SK-N-SH (cell line): ENCODE data around the gene ETV6. TPM values are rescaled to one million over a fixed set of nuclear protein-coding genes. Genes with fewer than 3 reads are reported as not detected.
A peak's percentile ranks its signal among the peaks of the same experiment; 100 is the strongest.

Experiments
- CTCF ChIA-PET: fragments of 300-600, 350-600 bp; formaldehyde crosslinking; extraction: SDS; loops from one replicate; lab custom pipeline; 2021; lab: Yijun Ruan, JAX
- POLR2A ChIA-PET: fragments of 350-600 bp; sonication (Branson Sonifier 250); formaldehyde crosslinking; extraction: SDS; loops from one replicate; lab custom pipeline; 2020; ENCODE audit warnings: antibody characterized with exemption, inconsistent platforms; lab: Yijun Ruan, JAX
- DNase-seq: peaks from one replicate; pipeline ENCODE4 v3.0.0; 2012
- H2AFZ ChIP-seq: fragments of 200-600 bp; sonication (generic); 2 replicates; pipeline ENCODE4 v1.8.1; 2016; ENCODE audit warnings: antibody characterized with exemption, mild to moderate bottlenecking, low read depth
- H3F3A ChIP-seq: fragments of 200-600 bp; sonication (generic); replicated peaks from 2 replicates; pipeline ENCODE3; 2016; ENCODE audit warnings: antibody characterized with exemption, mild to moderate bottlenecking; ENCODE audit not compliant: insufficient read depth
- H3K27ac ChIP-seq, 2 experiments: fragments of 200-500 bp in 1 of 2; fragments of 200-600 bp in 1 of 2; sonication (Bioruptor generic) in 1 of 2; sonication (generic), shearing (Covaris generic) in 1 of 2; 2 replicates each; pipeline versions ENCODE4 v1.5.1 to v1.6.1; 2014 to 2016; ENCODE audit warnings: low read depth in 2 of 2, inconsistent platforms in 1 of 2, low read length in 1 of 2, mild to moderate bottlenecking in 1 of 2, mixed read lengths in 1 of 2
- H3K27me3 ChIP-seq: fragments of 200-600 bp; sonication (generic), shearing (Covaris generic); 2 replicates; pipeline ENCODE4 v1.6.1; 2016; ENCODE audit warnings: mixed run types; ENCODE audit not compliant: insufficient read depth
- H3K36me3 ChIP-seq, 2 experiments: fragments of 200-500 bp in 1 of 2; fragments of 200-600 bp in 1 of 2; sonication (Bioruptor generic) in 1 of 2; sonication (generic) in 1 of 2; replicated peaks in 1 of 2; 2 replicates each; pipeline versions ENCODE3 to v1.5.1; 2014 to 2016; ENCODE audit warnings: low read length in 1 of 2, mild to moderate bottlenecking in 1 of 2; ENCODE audit not compliant: insufficient read depth in 2 of 2, control insufficient read depth in 1 of 2
- H3K4me1 ChIP-seq, 2 experiments: fragments of 200-500 bp in 1 of 2; fragments of 200-600 bp in 1 of 2; sonication (Bioruptor generic) in 1 of 2; sonication (generic), shearing (Covaris generic) in 1 of 2; 2 replicates each; pipeline versions ENCODE4 v1.5.1 to v1.6.1; 2014 to 2016; ENCODE audit warnings: low read depth in 1 of 2, low read length in 1 of 2, mixed run types in 1 of 2; ENCODE audit not compliant: insufficient read depth in 2 of 2, control insufficient read depth in 1 of 2
- H3K4me2 ChIP-seq: fragments of 200-600 bp; sonication (generic), shearing (Covaris generic); 2 replicates; pipeline ENCODE4 v1.6.1; 2017; ENCODE audit warnings: mixed run types
- H3K4me3 ChIP-seq, 2 experiments: fragments of 200-500 bp in 1 of 2; fragments of 200-600 bp in 1 of 2; sonication (Bioruptor generic) in 1 of 2; sonication (generic), shearing (Covaris generic) in 1 of 2; 2 replicates each; pipeline versions ENCODE4 v1.5.1 to v1.8.1; 2014 to 2016; ENCODE audit warnings: low read depth in 2 of 2, inconsistent platforms in 1 of 2, low read length in 1 of 2, mild to moderate bottlenecking in 1 of 2, mixed read lengths in 1 of 2, moderate library complexity in 1 of 2
- H3K79me2 ChIP-seq: fragments of 200-600 bp; sonication (generic); 2 replicates; pipeline ENCODE4 v1.8.1; 2017; ENCODE audit warnings: mild to moderate bottlenecking; ENCODE audit not compliant: insufficient read depth
- H3K9ac ChIP-seq: fragments of 200-600 bp; sonication (generic); 2 replicates; pipeline ENCODE4 v1.6.1; 2017; ENCODE audit warnings: mixed run types
- H3K9me2 ChIP-seq: fragments of 200-600 bp; sonication (generic); 2 replicates; pipeline ENCODE4 v1.6.1; 2017; ENCODE audit warnings: mixed run types
- H3K9me3 ChIP-seq: fragments of 200-600 bp; sonication (generic); 2 replicates; pipeline ENCODE4 v1.6.1; 2017; ENCODE audit warnings: mixed run types, mild to moderate bottlenecking, moderate library complexity
- H4K20me1 ChIP-seq: fragments of 200-600 bp; sonication (generic); 2 replicates; pipeline ENCODE4 v1.6.1; 2017; ENCODE audit warnings: mild to moderate bottlenecking, mixed run types; ENCODE audit not compliant: insufficient read depth
- CTCF ChIP-seq: fragments of 200-600 bp; sonication (generic); IDR thresholded peaks from 2 replicates; pipeline ENCODE4 v1.6.1; 2017; ENCODE audit warnings: antibody characterized with exemption, mild to moderate bottlenecking, moderate library complexity
- ELF1 ChIP-seq: IDR thresholded peaks from 2 replicates; pipeline ENCODE4 v1.4.0; 2012
- FOXJ3 ChIP-seq: sonication (generic); formaldehyde crosslinking; IDR thresholded peaks from 2 replicates; pipeline ENCODE4 v1.5.1; 2020; ENCODE audit warnings: mild to moderate bottlenecking, missing genetic modification reagents
- GATA2 ChIP-seq: sonication (generic); formaldehyde crosslinking; IDR thresholded peaks from 2 replicates; pipeline ENCODE4 v1.5.0; 2020; ENCODE audit warnings: mild to moderate bottlenecking, missing genetic modification reagents
- MEF2A ChIP-seq: IDR thresholded peaks from 2 replicates; pipeline ENCODE4 v1.4.0; 2012; ENCODE audit warnings: low read depth, borderline replicate concordance
- MXI1 ChIP-seq: IDR thresholded peaks from 2 replicates; pipeline ENCODE4 v1.6.1; 2012; ENCODE audit warnings: mild to moderate bottlenecking, low read depth, low read length, improper control_type of control experiment
- POLR2AphosphoS5 ChIP-seq: IDR thresholded peaks from 2 replicates; pipeline ENCODE4 v1.6.1; 2012; ENCODE audit warnings: low read depth, low read length
- RAD21 ChIP-seq: IDR thresholded peaks from 2 replicates; pipeline ENCODE4 v1.6.1; 2012; ENCODE audit warnings: mild to moderate bottlenecking, low read length
- SIN3A ChIP-seq: IDR thresholded peaks from 2 replicates; pipeline ENCODE4 v1.6.1; 2012; ENCODE audit warnings: low read depth, mild to moderate bottlenecking, low read length, moderate library complexity, borderline replicate concordance
- SMC3 ChIP-seq: IDR thresholded peaks from 2 replicates; pipeline ENCODE4 v1.6.1; 2012; ENCODE audit warnings: low read depth, low read length, improper control_type of control experiment
- TAF1 ChIP-seq: IDR thresholded peaks from 2 replicates; pipeline ENCODE4 v1.6.1; 2012; ENCODE audit warnings: low read depth, mild to moderate bottlenecking, low read length, moderate library complexity, borderline replicate concordance
- TCF12 ChIP-seq: IDR thresholded peaks from 2 replicates; pipeline ENCODE4 v1.4.0; 2012
- YY1 ChIP-seq: IDR thresholded peaks from 2 replicates; pipeline ENCODE4 v1.4.0; 2012; ENCODE audit warnings: low read depth, mild to moderate bottlenecking
- WGBS: methylation state at CpG from one replicate; pipeline ENCODE4 v1.1.6; 2017; ENCODE audit warnings: low lambda C conversion rate; 5-methylcytosine and 5-hydroxymethylcytosine counted together
- polyA plus RNA-seq, 3 experiments: library from polyadenylated mRNA; depleted of rRNA; stranded (reverse); fragments of >200 nt; gene quantifications; 2 replicates each; pipeline ENCODE4 v1.2.3, GENCODE V29; 2012
- TF ChIP-seq, protein P1 (sequence below): IDR thresholded peaks from 2 replicates; pipeline ENCODE4 v1.4.0; 2012; ENCODE audit warnings: low read depth

The ETV6 gene
- polyA plus RNA-seq, 1 of the 3 experiments (the other 2 are of a cell fraction): 4.0 TPM

DNA sequence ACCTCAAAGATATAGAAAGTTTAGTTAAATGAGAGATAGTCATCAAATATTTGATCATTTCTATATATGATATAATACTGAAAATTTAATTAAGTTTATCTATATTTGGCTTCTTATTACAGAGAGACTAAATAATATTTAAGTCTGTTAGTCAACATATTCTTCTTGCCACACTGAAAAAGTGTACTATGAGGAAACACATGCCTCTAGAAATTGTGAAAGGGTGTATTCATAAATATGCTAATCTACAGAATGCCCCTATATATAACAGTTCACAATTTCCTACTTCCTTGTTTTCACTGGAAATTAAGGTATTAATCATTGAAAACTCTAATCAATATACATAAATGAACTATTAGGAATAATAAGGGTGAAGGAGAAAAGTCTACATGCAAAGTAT is 31.4 kb upstream of the ETV6 start:
- TF ChIP-seq FOXJ3 (CRISPR knock-in tag) (no peak), GATA2 (CRISPR knock-in tag) (no peak), ELF1 (no peak), MEF2A (no peak), POLR2AphosphoS5 (no peak), SMC3 (no peak), TCF12 (no peak), TAF1 (no peak), MXI1 (no peak), YY1 (no peak)
- TF ChIP-seq, protein P1, sequence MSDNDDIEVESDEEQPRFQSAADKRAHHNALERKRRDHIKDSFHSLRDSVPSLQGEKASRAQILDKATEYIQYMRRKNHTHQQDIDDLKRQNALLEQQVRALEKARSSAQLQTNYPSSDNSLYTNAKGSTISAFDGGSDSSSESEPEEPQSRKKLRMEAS: no peak
- Histone ChIP-seq H4K20me1 (no peaks in the 10 kb centered on the region), H3K27me3 (no peaks in the 10 kb centered on the region), H2AFZ (no peak overlapping the region), H3K4me1 (no peaks in the 10 kb centered on the region; a peak in 1 of 4 replicates), H3K4me2 (no peak overlapping the region), H3K27ac (no peak overlapping the region), H3K9me2 (no peaks in the 10 kb centered on the region), H3K4me3 (no peak overlapping the region), H3F3A (no peaks in the 10 kb centered on the region), H3K79me2 (no peaks in the 10 kb centered on the region), H3K9me3 (no peaks in the 10 kb centered on the region), H3K36me3 (no peaks in the 10 kb centered on the region), H3K9ac (no peak overlapping the region)
- ChIA-PET POLR2A (no interaction called here), CTCF (interaction anchor here (0.6 kb wide), 1 partner anchor 1538 kb away, joined by 3 read pairs; no protein-coding TSS in a partner anchor)
- no peak for DNase-seq

DNA sequence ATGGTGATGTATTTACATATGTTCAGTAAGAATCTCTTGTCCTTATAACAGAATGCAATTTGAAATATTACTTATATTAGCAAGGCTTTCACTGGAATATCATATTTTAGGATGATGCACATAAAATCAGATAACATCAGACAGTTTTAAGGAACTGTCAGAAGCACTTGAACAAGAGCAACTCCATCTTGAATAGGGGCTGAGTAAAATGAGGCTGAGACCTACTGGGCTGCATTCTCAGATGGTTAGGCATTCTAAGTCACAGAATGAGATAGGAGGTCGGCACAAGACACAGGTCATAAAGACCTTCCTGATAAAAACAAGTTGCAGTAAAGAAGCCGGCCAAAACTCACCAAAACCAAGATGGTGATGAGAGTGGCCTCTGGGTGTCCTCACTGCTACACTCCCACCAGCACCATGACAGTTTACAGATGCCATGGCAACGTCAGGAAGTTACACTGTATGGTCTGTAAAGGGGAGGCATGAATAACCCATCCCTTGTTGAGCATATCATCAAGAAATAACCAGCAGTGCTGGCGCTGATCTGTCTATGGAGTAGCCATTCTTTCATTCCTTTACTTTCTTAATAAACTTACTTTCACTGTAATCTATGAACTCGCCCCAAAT is 27.6 kb upstream of the ETV6 start:
- TF ChIP-seq RAD21: peak; percentile 47
- TF ChIP-seq SIN3A: no peak
- TF ChIP-seq CTCF: peak; percentile 19; the same call in 1 of the 2 replicates
- TF ChIP-seq, all 33 proteins: peak for 2
- H3K9ac ChIP-seq: no peak overlapping the region
- H3K9me3 ChIP-seq: no peaks in the 10 kb centered on the region
- H3K4me2 ChIP-seq: no peak overlapping the region
- H4K20me1 ChIP-seq: no peaks in the 10 kb centered on the region
- no peaks in the 10 kb centered on the region; a peak in 1 of 4 replicates for H3K4me1 ChIP-seq
- no peak overlapping the region for H3K27ac ChIP-seq
- no peaks in the 10 kb centered on the region for H3K9me2 ChIP-seq
- CTCF ChIA-PET: interaction anchor here (1.1 to 1.8 kb wide), 5 partner anchors 9 to 411 kb away, joined by 3 to 12 read pairs (median 3); no protein-coding TSS in a partner anchor
- no peak overlapping the region for H3K4me3 ChIP-seq
- H2AFZ ChIP-seq: no peak overlapping the region
- 90% methylated on average over 5 of the region's 5 CpGs for WGBS
- no peak for DNase-seq
- POLR2A ChIA-PET: no interaction called here
- H3F3A ChIP-seq: no peaks in the 10 kb centered on the region
- H3K36me3 ChIP-seq: no peaks in the 10 kb centered on the region
- H3K79me2 ChIP-seq: no peaks in the 10 kb centered on the region
- no peaks in the 10 kb centered on the region for H3K27me3 ChIP-seq
